Endothelial cell of umbilical vein (primary cell): ENCODE data around the gene RAB44. TPM values are rescaled to one million over a fixed set of nuclear protein-coding genes. Genes with fewer than 3 reads are reported as not detected.

ENCODE experiments used
- BruUV-seq: library from RNA; stranded (reverse); fragments of 400-500 nt; replicated peaks from 2 replicates; lab custom pipeline; 2021; lab: Mats Ljungman, UMichigan
- CTCF ChIA-PET: fragments of 300-600, 350-600 bp; sonication (Branson Sonifier 250); formaldehyde crosslinking; loops from one replicate; lab custom pipeline; 2021; ENCODE audit warnings: antibody characterized with exemption, inconsistent platforms; lab: Charles Lee
- POLR2A ChIA-PET: fragments of 300-600, 350-600 bp; sonication (Branson Sonifier 250); formaldehyde crosslinking; loops from one replicate; lab custom pipeline; 2021; ENCODE audit warnings: antibody characterized with exemption, inconsistent platforms; lab: Charles Lee
- DNase-seq: peaks from one replicate; pipeline ENCODE4 v3.0.0-alpha.2; 2011; ENCODE audit warnings: low read depth, low spot score
- FAIRE-seq: peaks from 2 replicates; lab custom pipeline; 2011; peaks lifted over from hg19 to GRCh38; lab: Jason Lieb, UNC
- H2AFZ ChIP-seq: 2 replicates; pipeline ENCODE4 v1.6.0; 2012; ENCODE audit warnings: low read depth, low read length, control low read depth, inconsistent platforms
- H3K27ac ChIP-seq: 2 replicates; pipeline ENCODE4 v1.5.1; 2011; ENCODE audit warnings: low read depth, mild to moderate bottlenecking, control low read depth, low read length, moderate library complexity; ENCODE audit not compliant: insufficient read depth
- H3K27me3 ChIP-seq, 2 experiments: 2 replicates each; pipeline versions ENCODE4 v1.6.0 to v1.6.1; 2011; ENCODE audit warnings: low read length in 2 of 2, mixed read lengths in 1 of 2; ENCODE audit not compliant: control insufficient read depth in 2 of 2, insufficient read depth in 2 of 2
- H3K36me3 ChIP-seq, 2 experiments: 2 replicates in 1 of 2; 3 replicates in 1 of 2; pipeline ENCODE4 v1.5.1; 2011; ENCODE audit warnings: low read length in 2 of 2, mild to moderate bottlenecking in 1 of 2, moderate library complexity in 1 of 2; ENCODE audit not compliant: control insufficient read depth in 2 of 2, insufficient read depth in 2 of 2; ENCODE audit errors: extremely low read depth in 1 of 2
- H3K4me1 ChIP-seq: 3 replicates; pipeline ENCODE4 v1.5.1; 2011; ENCODE audit warnings: mild to moderate bottlenecking, low read length; ENCODE audit not compliant: control insufficient read depth, insufficient read depth; ENCODE audit errors: extremely low read depth
- H3K4me2 ChIP-seq: 2 replicates; pipeline ENCODE4 v1.6.1; 2011; ENCODE audit warnings: low read length, control low read depth, mixed read lengths; ENCODE audit not compliant: insufficient read depth
- H3K4me3 ChIP-seq, 3 experiments: fragments of 200-600 bp in 1 of 3; sonication (generic), shearing (Covaris generic) in 1 of 3; replicated peaks in 1 of 3; 2 replicates each; pipeline ENCODE4 v1.5.1; 2011 to 2016; ENCODE audit warnings: control low read depth in 3 of 3, low read length in 3 of 3, mild to moderate bottlenecking in 2 of 3, inconsistent platforms in 1 of 3, low read depth in 1 of 3, moderate library complexity in 1 of 3; ENCODE audit not compliant: insufficient read depth in 1 of 3
- H3K79me2 ChIP-seq: 2 replicates; pipeline ENCODE4 v1.6.0; 2012; ENCODE audit warnings: low read length, inconsistent platforms; ENCODE audit not compliant: control insufficient read depth, insufficient read depth
- H3K9ac ChIP-seq: replicated peaks from 2 replicates; pipeline ENCODE3; 2011; ENCODE audit warnings: low read length, control low read depth; ENCODE audit not compliant: insufficient read depth; ENCODE audit errors: extremely low read depth
- H3K9me1 ChIP-seq: replicated peaks from 3 replicates; pipeline ENCODE4 v1.6.0; 2011; ENCODE audit warnings: mild to moderate bottlenecking, low read length; ENCODE audit not compliant: control insufficient read depth, insufficient read depth; ENCODE audit errors: extremely low read depth
- H3K9me3 ChIP-seq: replicated peaks from 2 replicates; pipeline ENCODE4 v1.5.1; 2012; ENCODE audit warnings: low read length, inconsistent platforms; ENCODE audit not compliant: control insufficient read depth, insufficient read depth
- H4K20me1 ChIP-seq: replicated peaks from 2 replicates; pipeline ENCODE3; 2011; ENCODE audit warnings: mild to moderate bottlenecking, low read length; ENCODE audit not compliant: control insufficient read depth, insufficient read depth; ENCODE audit errors: extremely low read depth
- EZH2 ChIP-seq: IDR thresholded peaks from 2 replicates; pipeline ENCODE4 v1.6.1; 2012; ENCODE audit warnings: borderline replicate concordance, low read depth, mild to moderate bottlenecking, moderate library complexity, low read length, inconsistent platforms; ENCODE audit not compliant: severe bottlenecking
- FOS ChIP-seq: IDR thresholded peaks from 2 replicates; pipeline ENCODE4 v1.6.1; 2011; ENCODE audit warnings: mild to moderate bottlenecking, low read length, moderate library complexity, borderline replicate concordance; ENCODE audit not compliant: insufficient read depth
- GATA2 ChIP-seq: IDR thresholded peaks from 2 replicates; pipeline ENCODE4 v1.7.0; 2011; ENCODE audit warnings: low read depth, mild to moderate bottlenecking, moderate library complexity, mixed read lengths, low read length; ENCODE audit not compliant: insufficient read length, insufficient read depth
- JUN ChIP-seq: IDR thresholded peaks from 2 replicates; pipeline ENCODE4 v1.6.1; 2011; ENCODE audit warnings: borderline replicate concordance, low read depth; ENCODE audit not compliant: insufficient read length, insufficient read depth
- MAX ChIP-seq: IDR thresholded peaks from 2 replicates; pipeline ENCODE4 v1.6.1; 2011; ENCODE audit not compliant: insufficient read depth, insufficient read length
- MYC ChIP-seq: IDR thresholded peaks from one replicate; pipeline ENCODE4 v1.6.1; 2011; ENCODE audit warnings: mild to moderate bottlenecking, low read depth, low read length
- POLR2A ChIP-seq: IDR thresholded peaks from 2 replicates; pipeline ENCODE4 v1.6.1; 2012; ENCODE audit warnings: low read depth, mild to moderate bottlenecking, control low read depth, low read length
- POLR2AphosphoS5 ChIP-seq: IDR thresholded peaks from 2 replicates; pipeline ENCODE4 v1.6.1; 2012; ENCODE audit warnings: low read depth, mild to moderate bottlenecking, control low read depth, low read length, moderate library complexity; ENCODE audit not compliant: insufficient read depth
- dilution Hi-C: fragments of 300-500 bp; cut with MboI; formaldehyde crosslinking; loops from one replicate; pipeline ENCODE4 v1.15.0; 2019; ENCODE audit warnings: low sequenced_read_pairs; ENCODE audit not compliant: extremely low pct_ligation_motif_present
- intact Hi-C: fragments of 100-400 bp; cut with micrococcal nuclease; formaldehyde crosslinking; loops from one replicate; pipeline ENCODE4 v1.10.0; 2022
- polyA plus RNA-seq, 4 experiments: library from polyadenylated mRNA; depleted of rRNA in 3 of 4; stranded (reverse) in 3 of 4; unstranded in 1 of 4; fragments of >200 nt; gene quantifications; 2 replicates each; pipeline versions ENCODE4 v1.2.1 to v1.2.3, GENCODE V29; 2011 to 2012; ENCODE audit warnings: missing spikeins in 1 of 4
- total RNA-seq: library from RNA; stranded (reverse); gene quantifications from 2 replicates; pipeline ENCODE4 v1.2.3, GENCODE V29; 2021

RAB44 gene
- total and polyA plus RNA-seq, 2 donors (not counting 3 experiments of a cell fraction or from before 2014, with no cell fraction given) = 0.03 to 0.11 TPM

GRCh38 chr6:36769676-36770499, 72.3 kb downstream of the RAB44 start:
- intact Hi-C loops = loop anchor here (10.0 kb wide), 1 partner anchor 215 kb away; the partner anchor contains the start of gene MTCH1
- H3K9me1 ChIP-seq = no peaks in the 10 kb centered on the region
- FAIRE-seq (peak; percentile 95), DNase-seq (peak; percentile 37)
- no TSS peak for BruUV-seq
- peaks cover 0 to 5% of the 10 kb centered on the region in 2 experiments for H3K36me3 ChIP-seq
- ChIA-PET POLR2A (no interaction called here), CTCF (interaction anchor here (1.0 to 26.6 kb wide), 10 partner anchors 11 to 440 kb away, joined by 3 to 552 read pairs (median 16); no protein-coding TSS in a partner anchor)
- H3K9ac ChIP-seq = no peak overlapping the region
- peaks cover 19% of the 10 kb centered on the region for H3K4me1 ChIP-seq
- H3K4me2 ChIP-seq = peak overlapping the region; percentile 50
- H3K9me3 ChIP-seq = no peaks in the 10 kb centered on the region
- no peaks in the 10 kb centered on the region for H3K79me2 ChIP-seq
- dilution Hi-C loops = no loop called here
- no peak overlapping the region for H2AFZ ChIP-seq
- no peaks in the 10 kb centered on the region for H4K20me1 ChIP-seq
- H3K27me3 ChIP-seq = no peaks in the 10 kb centered on the region
- H3K27ac ChIP-seq = no peak overlapping the region
- no peak for TF ChIP-seq POLR2A
- TF ChIP-seq GATA2 = peak; percentile 15
- TF ChIP-seq POLR2AphosphoS5 = peak; percentile 41
- no peak overlapping the region for H3K4me3 ChIP-seq

- Histone ChIP-seq H3K27ac (no peak overlapping the region), H3K4me2 (no peak overlapping the region), H3K4me3 (no peak overlapping the region), H3K36me3 (peaks cover 0 to 8% of the 10 kb centered on the region in 2 experiments), H3K79me2 (no peaks in the 10 kb centered on the region), H3K4me1 (peaks cover 19% of the 10 kb centered on the region), H3K9me1 (no peaks in the 10 kb centered on the region), H4K20me1 (no peaks in the 10 kb centered on the region), H3K9me3 (no peaks in the 10 kb centered on the region), H3K27me3 (no peaks in the 10 kb centered on the region), H3K9ac (no peak overlapping the region), H2AFZ (no peak overlapping the region)
- TF ChIP-seq MYC (no peak), MAX (no peak), EZH2 (no peak), POLR2A (no peak), FOS (no peak), JUN (no peak)
- DNase-seq = no peak
- no TSS peak for BruUV-seq
- no peak for FAIRE-seq
- dilution Hi-C loops (no loop called here), intact Hi-C loops (no loop called here)
- ChIA-PET CTCF (interaction anchor here (5.8 to 26.6 kb wide), 3 partner anchors 13 to 248 kb away, joined by 130 to 552 read pairs (median 193); no protein-coding TSS in a partner anchor), POLR2A (no interaction called here)
Observed at GRCh38 chr6:36771145-36771544, 73.5 kb downstream of the RAB44 start.
